ENCODE data around the gene PLS3. TPM values are rescaled to one million over a fixed set of nuclear protein-coding genes. Genes with fewer than 3 reads are reported as not detected.

PLS3 gene
- total RNA-seq, 1 experiment from 2014 or later: 96.7 TPM

DNA sequence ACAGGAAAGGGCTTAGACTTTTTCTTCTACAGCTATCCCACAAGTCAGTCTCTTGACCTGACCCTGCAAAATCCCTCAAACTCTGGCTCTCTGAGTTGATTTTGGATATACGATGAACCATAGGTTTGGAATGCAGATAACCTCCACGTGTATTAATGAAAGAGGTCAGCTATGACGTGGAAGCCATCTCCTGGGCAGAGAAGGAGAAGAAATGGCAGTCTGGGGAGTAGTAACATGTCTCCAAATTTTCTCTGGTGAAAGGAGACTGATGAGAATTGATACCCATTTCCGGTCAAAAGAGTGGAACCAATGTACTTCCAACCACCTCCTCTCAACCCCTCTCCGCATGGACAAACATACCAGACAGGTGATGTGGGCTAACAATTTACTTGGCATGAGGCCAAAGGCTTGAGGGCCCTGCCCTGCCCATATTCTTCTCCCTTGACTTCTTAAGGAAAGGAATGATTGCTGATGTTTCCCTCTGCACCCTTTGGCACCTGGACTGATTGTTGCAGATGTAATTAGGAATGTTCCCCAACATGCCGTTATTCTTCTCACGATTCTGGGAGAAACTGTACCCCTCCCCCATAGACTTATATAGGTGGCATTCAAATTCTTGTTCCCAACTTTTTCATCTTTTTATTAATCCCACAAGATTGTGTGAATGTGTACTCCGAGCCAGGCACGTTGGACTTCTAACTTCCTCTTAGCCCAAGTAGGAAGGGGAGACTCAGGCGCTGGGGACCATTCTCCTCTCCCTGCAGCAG is 580 bp upstream of the PLS3 start (continued):
- TF ChIP-seq, protein P1, sequence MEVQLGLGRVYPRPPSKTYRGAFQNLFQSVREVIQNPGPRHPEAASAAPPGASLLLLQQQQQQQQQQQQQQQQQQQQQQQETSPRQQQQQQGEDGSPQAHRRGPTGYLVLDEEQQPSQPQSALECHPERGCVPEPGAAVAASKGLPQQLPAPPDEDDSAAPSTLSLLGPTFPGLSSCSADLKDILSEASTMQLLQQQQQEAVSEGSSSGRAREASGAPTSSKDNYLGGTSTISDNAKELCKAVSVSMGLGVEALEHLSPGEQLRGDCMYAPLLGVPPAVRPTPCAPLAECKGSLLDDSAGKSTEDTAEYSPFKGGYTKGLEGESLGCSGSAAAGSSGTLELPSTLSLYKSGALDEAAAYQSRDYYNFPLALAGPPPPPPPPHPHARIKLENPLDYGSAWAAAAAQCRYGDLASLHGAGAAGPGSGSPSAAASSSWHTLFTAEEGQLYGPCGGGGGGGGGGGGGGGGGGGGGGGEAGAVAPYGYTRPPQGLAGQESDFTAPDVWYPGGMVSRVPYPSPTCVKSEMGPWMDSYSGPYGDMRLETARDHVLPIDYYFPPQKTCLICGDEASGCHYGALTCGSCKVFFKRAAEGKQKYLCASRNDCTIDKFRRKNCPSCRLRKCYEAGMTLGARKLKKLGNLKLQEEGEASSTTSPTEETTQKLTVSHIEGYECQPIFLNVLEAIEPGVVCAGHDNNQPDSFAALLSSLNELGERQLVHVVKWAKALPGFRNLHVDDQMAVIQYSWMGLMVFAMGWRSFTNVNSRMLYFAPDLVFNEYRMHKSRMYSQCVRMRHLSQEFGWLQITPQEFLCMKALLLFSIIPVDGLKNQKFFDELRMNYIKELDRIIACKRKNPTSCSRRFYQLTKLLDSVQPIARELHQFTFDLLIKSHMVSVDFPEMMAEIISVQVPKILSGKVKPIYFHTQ (CRISPR knock-in tag; IDR thresholded peaks at IDR 0.05): no peak
- TF ChIP-seq CREM (CRISPR knock-in tag; IDR thresholded peaks at IDR 0.05) (no peak), ZNF138 (CRISPR knock-in tag; conservative IDR thresholded peaks at IDR 0.05) (no peak), NFATC4 (CRISPR knock-in tag; IDR thresholded peaks at IDR 0.05) (no peak), IRF2 (CRISPR knock-in tag; IDR thresholded peaks at IDR 0.05; ENCODE audit: borderline replicate concordance, low read depth) (no peak), TEAD4 (CRISPR knock-in tag; IDR thresholded peaks at IDR 0.05) (no peak), CBFB (CRISPR knock-in tag; IDR thresholded peaks at IDR 0.05; ENCODE audit: low read depth) (no peak), ETV6 (CRISPR knock-in tag; IDR thresholded peaks at IDR 0.05) (no peak), MYBL2 (CRISPR knock-in tag; IDR thresholded peaks at IDR 0.05) (no peak)

DNA sequence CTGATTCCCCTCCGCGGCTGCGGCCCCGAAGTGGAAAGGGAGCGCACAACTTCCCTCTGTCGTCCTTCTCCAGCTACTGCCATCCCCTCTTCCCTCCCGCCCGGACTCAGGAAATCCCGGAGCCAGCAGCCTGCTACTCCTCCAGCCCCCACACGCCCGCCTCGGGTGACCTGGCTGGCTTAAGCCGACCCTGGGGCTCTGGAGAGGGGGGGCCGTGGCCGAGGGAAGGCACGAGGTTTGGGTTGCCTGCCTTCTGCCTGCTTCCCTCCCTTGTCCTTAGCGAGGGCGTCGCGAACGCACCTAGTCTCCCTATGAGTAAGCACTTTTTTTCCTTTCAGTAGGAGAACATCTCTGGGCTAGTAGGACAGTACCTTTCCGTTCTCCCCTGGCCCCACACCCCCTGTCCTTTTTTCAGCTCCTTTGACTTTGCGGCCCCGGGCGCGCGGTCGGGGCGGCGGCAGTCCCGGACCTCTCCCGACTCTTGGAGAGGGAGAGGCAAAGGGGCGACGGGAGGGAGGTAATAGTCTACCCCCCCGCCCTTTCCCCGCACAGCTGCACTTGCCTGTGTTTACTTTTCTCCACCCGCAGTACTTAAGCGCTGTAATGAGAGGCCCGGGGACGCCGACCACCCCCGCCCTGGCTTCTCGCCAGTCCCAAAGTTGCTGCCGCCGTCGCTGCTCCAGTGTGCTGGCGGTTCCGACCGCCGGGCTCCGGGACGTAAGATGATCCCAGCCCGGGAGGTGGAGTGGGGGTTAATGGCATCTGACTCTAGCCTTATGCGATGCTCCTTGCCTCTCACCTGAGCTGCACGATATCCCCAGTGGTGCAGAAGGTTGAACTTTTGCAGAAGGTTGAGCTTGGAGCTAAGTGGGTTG is 868 bp downstream of the PLS3 start:
- Mint-ChIP-seq H3K9me3 (no peaks in the 10 kb centered on the region), H3K27me3 (ENCODE audit: low read depth) (no peaks in the 10 kb centered on the region), H3K36me3 (no peaks in the 10 kb centered on the region), H3K27ac (peak overlapping the region; percentile 82), H3K4me1 (peaks cover 17% of the 10 kb centered on the region; the same call in 1 of the 2 replicates), H3K4me3 (peak overlapping the region; percentile 91)
- ChIA-PET POLR2A (interaction anchor here (1.5 kb wide), 1 partner anchor 27 kb away, joined by 6 read pairs; no protein-coding TSS in a partner anchor), CTCF (interaction anchor here (0.7 to 1.1 kb wide), 3 partner anchors 14 to 231 kb away, joined by 3 read pairs; no protein-coding TSS in a partner anchor)
- TF ChIP-seq TEAD4 (CRISPR knock-in tag; IDR thresholded peaks at IDR 0.05): no peak
- TF ChIP-seq, protein P2, sequence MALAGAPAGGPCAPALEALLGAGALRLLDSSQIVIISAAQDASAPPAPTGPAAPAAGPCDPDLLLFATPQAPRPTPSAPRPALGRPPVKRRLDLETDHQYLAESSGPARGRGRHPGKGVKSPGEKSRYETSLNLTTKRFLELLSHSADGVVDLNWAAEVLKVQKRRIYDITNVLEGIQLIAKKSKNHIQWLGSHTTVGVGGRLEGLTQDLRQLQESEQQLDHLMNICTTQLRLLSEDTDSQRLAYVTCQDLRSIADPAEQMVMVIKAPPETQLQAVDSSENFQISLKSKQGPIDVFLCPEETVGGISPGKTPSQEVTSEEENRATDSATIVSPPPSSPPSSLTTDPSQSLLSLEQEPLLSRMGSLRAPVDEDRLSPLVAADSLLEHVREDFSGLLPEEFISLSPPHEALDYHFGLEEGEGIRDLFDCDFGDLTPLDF (CRISPR knock-in tag; IDR thresholded peaks at IDR 0.05): no peak
- TF ChIP-seq, protein P3, sequence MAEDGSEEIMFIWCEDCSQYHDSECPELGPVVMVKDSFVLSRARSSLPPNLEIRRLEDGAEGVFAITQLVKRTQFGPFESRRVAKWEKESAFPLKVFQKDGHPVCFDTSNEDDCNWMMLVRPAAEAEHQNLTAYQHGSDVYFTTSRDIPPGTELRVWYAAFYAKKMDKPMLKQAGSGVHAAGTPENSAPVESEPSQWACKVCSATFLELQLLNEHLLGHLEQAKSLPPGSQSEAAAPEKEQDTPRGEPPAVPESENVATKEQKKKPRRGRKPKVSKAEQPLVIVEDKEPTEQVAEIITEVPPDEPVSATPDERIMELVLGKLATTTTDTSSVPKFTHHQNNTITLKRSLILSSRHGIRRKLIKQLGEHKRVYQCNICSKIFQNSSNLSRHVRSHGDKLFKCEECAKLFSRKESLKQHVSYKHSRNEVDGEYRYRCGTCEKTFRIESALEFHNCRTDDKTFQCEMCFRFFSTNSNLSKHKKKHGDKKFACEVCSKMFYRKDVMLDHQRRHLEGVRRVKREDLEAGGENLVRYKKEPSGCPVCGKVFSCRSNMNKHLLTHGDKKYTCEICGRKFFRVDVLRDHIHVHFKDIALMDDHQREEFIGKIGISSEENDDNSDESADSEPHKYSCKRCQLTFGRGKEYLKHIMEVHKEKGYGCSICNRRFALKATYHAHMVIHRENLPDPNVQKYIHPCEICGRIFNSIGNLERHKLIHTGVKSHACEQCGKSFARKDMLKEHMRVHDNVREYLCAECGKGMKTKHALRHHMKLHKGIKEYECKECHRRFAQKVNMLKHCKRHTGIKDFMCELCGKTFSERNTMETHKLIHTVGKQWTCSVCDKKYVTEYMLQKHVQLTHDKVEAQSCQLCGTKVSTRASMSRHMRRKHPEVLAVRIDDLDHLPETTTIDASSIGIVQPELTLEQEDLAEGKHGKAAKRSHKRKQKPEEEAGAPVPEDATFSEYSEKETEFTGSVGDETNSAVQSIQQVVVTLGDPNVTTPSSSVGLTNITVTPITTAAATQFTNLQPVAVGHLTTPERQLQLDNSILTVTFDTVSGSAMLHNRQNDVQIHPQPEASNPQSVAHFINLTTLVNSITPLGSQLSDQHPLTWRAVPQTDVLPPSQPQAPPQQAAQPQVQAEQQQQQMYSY (CRISPR knock-in tag; IDR thresholded peaks at IDR 0.05): 0 out of 2 replicates have a peak, but pooled peaks have one; percentile 12
- ATAC-seq: peak; percentile 51
- DNase-seq (ENCODE audit: low spot score): peak; percentile 33

DNA sequence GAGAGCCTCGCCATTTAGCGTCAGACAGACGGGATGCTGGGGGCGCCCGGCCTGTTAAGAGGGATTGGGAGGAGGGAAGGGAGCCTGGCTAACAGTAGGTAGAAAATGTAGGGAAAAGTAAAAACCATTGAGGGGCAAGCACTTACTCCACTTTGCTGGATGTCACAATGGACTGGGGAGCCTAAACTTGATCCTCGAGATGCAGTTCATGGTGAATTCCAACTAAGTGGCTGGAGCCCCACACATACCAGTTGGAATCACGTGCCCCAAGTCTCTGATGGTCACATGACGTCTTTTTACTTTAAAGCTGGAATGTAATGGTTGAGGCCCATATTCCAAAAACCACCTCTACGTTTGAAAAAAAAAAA is 1.5 kb downstream of the PLS3 start:
- peak overlapping the region; percentile 91 for H3K4me3 Mint-ChIP-seq
- no peaks in the 10 kb centered on the region for H3K27me3 Mint-ChIP-seq (ENCODE audit: low read depth)
- peaks cover 17% of the 10 kb centered on the region; the same call in 1 of the 2 replicates for H3K4me1 Mint-ChIP-seq
- TF ChIP-seq ZNF423 (CRISPR knock-in tag; IDR thresholded peaks at IDR 0.05) (no peak), GTF2I (CRISPR knock-in tag; conservative IDR thresholded peaks at IDR 0.05) (no peak), TEAD4 (CRISPR knock-in tag; IDR thresholded peaks at IDR 0.05) (no peak)
- TF ChIP-seq, protein P4, sequence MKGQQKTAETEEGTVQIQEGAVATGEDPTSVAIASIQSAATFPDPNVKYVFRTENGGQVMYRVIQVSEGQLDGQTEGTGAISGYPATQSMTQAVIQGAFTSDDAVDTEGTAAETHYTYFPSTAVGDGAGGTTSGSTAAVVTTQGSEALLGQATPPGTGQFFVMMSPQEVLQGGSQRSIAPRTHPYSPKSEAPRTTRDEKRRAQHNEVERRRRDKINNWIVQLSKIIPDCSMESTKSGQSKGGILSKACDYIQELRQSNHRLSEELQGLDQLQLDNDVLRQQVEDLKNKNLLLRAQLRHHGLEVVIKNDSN (CRISPR knock-in tag; IDR thresholded peaks at IDR 0.05): peak; percentile 91
- TF ChIP-seq, protein P5, sequence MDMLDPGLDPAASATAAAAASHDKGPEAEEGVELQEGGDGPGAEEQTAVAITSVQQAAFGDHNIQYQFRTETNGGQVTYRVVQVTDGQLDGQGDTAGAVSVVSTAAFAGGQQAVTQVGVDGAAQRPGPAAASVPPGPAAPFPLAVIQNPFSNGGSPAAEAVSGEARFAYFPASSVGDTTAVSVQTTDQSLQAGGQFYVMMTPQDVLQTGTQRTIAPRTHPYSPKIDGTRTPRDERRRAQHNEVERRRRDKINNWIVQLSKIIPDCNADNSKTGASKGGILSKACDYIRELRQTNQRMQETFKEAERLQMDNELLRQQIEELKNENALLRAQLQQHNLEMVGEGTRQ (CRISPR knock-in tag; IDR thresholded peaks at IDR 0.05): peak; percentile 91
- CTCF ChIA-PET: interaction anchor here (0.7 to 1.1 kb wide), 3 partner anchors 14 to 232 kb away, joined by 3 read pairs; no protein-coding TSS in a partner anchor
- H3K36me3 Mint-ChIP-seq: no peaks in the 10 kb centered on the region
- POLR2A ChIA-PET: no interaction called here
- peak; percentile 6; the same call in 1 of the 2 replicates for ATAC-seq
- no peak for DNase-seq (ENCODE audit: low spot score)
- peak overlapping the region; percentile 82 for H3K27ac Mint-ChIP-seq
- no peaks in the 10 kb centered on the region for H3K9me3 Mint-ChIP-seq

All from WTC11 (cell line).